GM18505 (cell line): ENCODE data around the gene PDLIM7.

ENCODE experiments used
- ATAC-seq: cut with Tn5 transposase; IDR thresholded peaks from one replicate; pipeline ENCODE4 v1.9.1; 2021; ENCODE audit not compliant: unreplicated experiment
- POLR2A ChIP-seq: IDR thresholded peaks from 4 replicates; pipeline ENCODE4 v1.6.1; 2011; ENCODE audit warnings: borderline replicate concordance; ENCODE audit not compliant: insufficient read depth, insufficient read length; ENCODE audit errors: extremely low read depth

The PDLIM7 gene

DNA sequence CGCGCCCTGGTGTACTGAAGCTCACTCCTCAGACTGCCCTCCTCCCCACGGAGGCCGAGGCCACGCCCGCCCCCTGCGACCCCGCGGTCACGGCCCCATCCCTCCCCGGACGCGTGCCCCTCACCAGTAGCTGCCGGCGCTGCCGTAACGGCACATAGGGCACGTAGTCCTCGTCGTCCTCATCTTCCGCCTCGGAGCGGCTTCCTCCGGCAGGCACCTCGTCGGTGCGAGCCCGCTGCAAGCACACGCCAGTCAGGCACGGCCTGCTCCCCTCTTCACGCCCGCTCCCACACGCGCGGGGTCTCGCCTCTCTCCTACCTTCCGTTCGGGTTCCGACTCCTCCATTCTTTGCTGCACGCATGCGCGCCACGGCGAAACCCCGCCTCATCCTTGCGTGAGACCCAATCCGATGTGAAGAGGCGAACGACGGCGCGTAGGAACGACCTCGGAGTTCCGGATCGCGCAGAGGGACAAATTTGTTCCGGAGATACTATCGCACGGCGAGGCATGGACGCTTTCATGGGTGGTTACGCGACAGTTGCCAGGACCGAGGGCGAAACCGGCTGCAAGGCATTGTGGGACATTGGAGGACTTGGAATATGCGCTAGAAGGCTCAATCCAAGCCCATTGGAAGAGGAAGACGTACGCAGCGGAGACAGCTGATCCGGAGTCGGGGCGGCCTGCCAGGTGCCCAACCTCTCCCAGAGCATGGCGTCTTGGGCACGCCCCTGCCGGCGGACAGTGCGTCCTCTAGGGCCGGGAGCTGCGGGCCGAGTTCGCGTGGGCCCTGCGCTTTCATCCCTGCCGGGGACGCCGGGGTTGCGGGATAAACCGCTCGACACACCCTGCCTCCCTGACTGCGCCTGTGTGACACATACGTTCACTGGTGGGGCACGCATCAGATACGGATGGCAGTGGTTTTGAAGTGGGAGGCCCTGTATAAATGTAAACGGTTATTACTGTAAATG, 19.5 kb upstream of the PDLIM7 start, which contains the start of gene DDX41:
DDX41 (minus strand) TSS at position 361 of the 968 bp plus-strand sequence; CDS start at position 345, 16 bp downstream.
- peak; percentile 79 for ATAC-seq
- peak; percentile 83 for TF ChIP-seq POLR2A

- TF ChIP-seq POLR2A: no peak
These were observed 18.2 kb upstream of the PDLIM7 start for GRCh38 chr5:177515580-177515979.

DNA sequence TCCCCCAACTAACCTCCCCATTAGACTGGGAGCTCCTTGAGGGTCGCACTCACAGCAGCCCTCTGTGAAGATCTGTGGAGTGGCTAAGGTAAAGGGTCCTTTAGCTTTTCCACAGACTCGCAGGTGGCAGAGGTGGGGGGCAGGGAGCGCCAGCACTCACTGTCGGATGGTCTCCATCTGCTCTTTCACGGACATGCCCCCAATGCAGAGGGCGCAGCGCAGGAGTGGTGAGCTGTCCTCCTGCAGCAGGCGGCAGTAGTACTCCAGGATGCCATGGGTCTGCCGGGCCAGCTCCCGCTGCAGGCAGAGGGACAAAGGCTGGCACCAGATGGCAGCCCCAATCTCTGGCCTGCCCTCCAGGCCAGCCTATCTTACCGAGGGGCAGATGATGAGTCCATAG, 17.1 kb upstream of the PDLIM7 start:
- ATAC-seq: no peak
- TF ChIP-seq POLR2A: no peak

More at GRCh38 chr5:177515580-177515979, 18.2 kb upstream of the PDLIM7 start:
- no peak for ATAC-seq

DNA sequence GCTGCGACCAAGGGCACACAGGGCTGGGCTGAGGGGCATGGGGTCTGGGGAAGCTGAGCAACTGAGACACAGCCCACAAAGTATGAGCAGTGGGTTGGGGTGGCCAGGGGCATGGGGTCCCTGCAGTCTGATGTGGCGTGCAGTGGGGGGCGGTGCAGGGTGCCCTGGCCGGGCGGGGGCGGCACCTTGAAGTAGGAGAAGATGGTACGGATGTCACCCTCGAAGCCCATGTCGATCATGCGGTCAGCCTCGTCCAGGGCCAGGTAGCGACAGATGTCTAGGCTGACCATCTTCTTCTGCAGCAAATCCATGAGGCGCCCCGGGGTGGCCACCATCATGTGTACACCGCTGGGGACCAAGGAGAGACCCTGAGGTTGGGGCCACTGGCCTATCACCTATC, 16.1 kb upstream of the PDLIM7 start:
- no peak for ATAC-seq
- no peak for TF ChIP-seq POLR2A

DNA sequence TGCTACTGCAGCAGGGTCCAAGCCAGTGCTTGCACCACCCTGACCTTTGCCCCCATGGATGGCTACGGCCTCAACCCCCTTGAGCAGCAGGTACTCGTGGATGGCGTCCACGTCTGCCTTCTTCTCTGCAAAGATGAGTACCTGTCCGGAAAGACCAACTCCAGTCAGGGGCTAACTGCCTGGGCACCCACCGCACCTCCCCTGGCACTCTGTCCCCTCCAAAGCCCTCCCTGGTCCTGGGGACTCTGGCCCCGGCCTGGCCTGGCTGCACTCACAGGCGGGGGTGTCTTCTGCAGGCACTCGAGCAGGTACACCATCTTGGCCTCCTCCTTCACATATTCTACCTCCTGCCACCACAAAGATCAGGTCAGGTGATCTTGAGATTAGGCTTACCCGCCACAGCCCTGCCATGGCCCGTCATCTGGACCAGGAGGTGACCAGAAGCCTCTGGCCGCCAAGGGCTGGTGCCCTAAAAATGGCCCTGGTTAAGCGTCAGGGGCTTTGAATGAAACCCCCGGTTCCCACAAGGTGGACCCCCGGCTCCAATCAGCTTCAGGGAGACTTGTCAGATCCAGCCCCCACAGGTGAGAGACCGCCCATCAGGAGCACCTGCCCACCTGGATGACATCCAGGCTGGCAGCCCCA, 15.5 kb upstream of the PDLIM7 start:
- TF ChIP-seq POLR2A: no peak
- no peak for ATAC-seq

GRCh38 chr5:177511796-177512675, 14.6 kb upstream of the PDLIM7 start:
- no peak for TF ChIP-seq POLR2A

DNA sequence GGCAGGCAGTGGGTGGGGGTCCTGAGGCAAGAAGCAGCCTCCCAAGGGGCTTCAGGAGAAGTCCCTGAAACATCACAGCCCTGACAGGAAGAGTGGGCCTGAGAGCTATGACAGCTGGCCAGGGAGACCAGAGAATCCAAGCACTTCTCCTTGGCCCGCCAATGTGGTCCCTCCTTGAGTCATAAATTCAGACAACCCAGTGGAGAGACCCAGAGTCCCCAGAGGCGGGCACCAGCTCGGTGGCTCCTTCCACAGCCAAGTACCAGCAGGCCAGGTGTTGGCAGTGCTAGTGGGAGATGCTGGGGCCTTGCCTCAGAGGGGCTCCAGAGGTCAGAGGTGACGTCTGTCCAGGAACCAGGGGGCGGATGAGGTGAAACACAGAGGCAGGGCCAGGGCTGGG, 13.8 kb upstream of the PDLIM7 start:
- no peak for ATAC-seq
- TF ChIP-seq POLR2A: no peak

More at GRCh38 chr5:177511796-177512675, 14.6 kb upstream of the PDLIM7 start:
- ATAC-seq: no peak

DNA sequence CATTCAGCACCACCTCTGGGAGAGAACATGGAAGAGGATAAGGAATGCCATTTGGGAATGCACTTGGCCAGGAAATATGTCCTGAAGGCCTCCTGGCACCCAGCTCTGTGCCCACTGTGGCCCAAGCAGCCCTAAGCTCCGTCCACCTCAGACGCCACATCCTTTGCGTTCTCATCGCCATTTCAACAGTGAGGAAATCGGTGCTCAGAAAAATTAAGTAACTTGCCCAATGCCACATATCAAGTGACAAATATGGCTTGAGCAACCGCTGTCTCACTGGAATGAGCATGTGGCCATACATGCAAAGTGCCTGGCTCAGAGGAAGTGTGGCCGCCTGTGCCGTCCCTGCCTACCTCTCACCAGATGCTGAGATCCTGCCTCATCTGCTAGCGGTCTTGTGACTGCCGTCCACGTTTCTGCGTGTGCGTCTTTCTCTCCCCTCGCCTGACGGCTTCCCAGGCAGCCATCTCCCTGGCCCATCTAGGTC, 13.2 kb upstream of the PDLIM7 start:
- TF ChIP-seq POLR2A: peak; percentile 51
- ATAC-seq: peak; percentile 33

- TF ChIP-seq POLR2A: no peak
- ATAC-seq: no peak
These were observed 12.7 kb upstream of the PDLIM7 start for GRCh38 chr5:177509991-177510566.

DNA sequence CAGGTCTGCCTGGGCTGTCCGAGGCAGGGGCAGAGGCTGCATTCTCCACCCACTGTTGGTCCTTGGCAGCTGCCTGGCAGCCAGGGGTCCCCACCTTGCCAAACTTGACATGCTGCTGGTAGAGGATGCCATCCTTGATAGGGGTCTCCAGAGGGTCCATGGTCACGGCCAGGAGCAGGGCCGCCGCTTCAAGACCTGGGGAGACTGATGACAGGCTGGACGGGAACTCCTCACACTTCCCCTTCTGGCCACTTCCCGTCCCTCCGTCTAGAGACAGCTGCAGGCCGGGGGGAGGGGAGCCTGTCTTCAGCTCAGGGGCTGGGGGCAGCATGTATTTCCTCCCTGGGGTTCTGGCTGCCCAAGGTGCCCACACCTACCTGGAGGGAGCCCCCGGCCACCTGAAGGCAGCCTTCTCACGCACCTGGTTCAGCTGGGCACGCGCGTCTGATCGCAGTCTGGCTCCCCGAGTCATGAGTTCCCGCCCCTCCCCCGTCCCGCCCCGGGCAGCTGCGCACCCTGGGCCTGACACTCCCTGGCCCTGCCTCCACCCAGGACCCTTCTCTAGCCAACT, 12.1 kb upstream of the PDLIM7 start, which contains the start of gene DOK3:
DOK3 (minus strand) TSS at position 446 of the 571 bp plus-strand sequence; CDS start at position 160, 286 bp downstream.
- TF ChIP-seq POLR2A: peak; percentile 25
- ATAC-seq: no peak

DNA sequence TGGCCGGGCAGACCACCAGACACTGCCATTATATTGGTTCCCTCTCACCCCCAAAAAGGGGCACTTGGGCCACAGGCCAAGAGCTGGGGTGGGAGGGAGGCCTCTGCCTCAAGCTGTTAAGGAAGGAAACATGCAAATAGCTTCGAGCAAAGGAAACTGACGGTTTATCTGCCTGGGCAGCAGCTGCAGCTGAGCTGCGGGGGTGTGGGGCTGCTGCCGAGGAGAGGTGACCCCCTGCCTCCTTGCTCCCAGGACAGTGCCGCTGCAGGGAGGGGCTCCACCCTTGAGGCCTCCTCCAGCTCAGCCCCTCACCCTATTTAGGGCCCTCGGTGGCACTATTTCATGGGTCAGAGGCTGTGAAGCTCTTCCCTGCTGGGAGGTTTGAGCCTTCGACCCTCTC, 11.4 kb upstream of the PDLIM7 start:
- peak; percentile 79 for TF ChIP-seq POLR2A
- ATAC-seq: no peak

GRCh38 chr5:177508221-177508611, 10.8 kb upstream of the PDLIM7 start:
- TF ChIP-seq POLR2A: no peak
- ATAC-seq: no peak
